CD1c-positive myeloid dendritic cell (primary cell): ENCODE measurements around the gene C5orf47.

Source experiments
- DNase-seq: peaks from one replicate; pipeline ENCODE4 v3.0.0-alpha.2; 2016; ENCODE audit errors: extremely low spot score

The C5orf47 gene

GRCh38 chr5:173988554-173989431 is at the start of gene C5orf47:
Gene C5orf47, plus strand, starts transcription at chr5:173989170. Its CDS starts 94 bp downstream, at chr5:173989264.
- DNase-seq, result no peak

GRCh38 chr5:173940269-173940668 is 48.7 kb upstream of the C5orf47 start:
- peak; percentile 62 for DNase-seq

- no peak for DNase-seq
Observed at GRCh38 chr5:173941102-173941501, 47.9 kb upstream of the C5orf47 start.

GRCh38 chr5:173941758-173942401 is 47.1 kb upstream of the C5orf47 start:
- DNase-seq, result no peak

GRCh38 chr5:173944511-173944910 is 44.5 kb upstream of the C5orf47 start:
- DNase-seq, result no peak

- no peak for DNase-seq
Observed at GRCh38 chr5:173945160-173945559, 43.8 kb upstream of the C5orf47 start.

GRCh38 chr5:173946323-173946722 is 42.6 kb upstream of the C5orf47 start:
- no peak for DNase-seq

GRCh38 chr5:173950829-173951228 is 38.1 kb upstream of the C5orf47 start:
- no peak for DNase-seq

- DNase-seq, result no peak
Observed at GRCh38 chr5:173953528-173954090, 35.4 kb upstream of the C5orf47 start.

- peak; percentile 36 for DNase-seq
Observed at GRCh38 chr5:173954671-173955521, 34.1 kb upstream of the C5orf47 start.

- no peak for DNase-seq
Observed at GRCh38 chr5:173960986-173961385, 28.0 kb upstream of the C5orf47 start.

- DNase-seq, result no peak
Observed at GRCh38 chr5:173961418-173961817, 27.6 kb upstream of the C5orf47 start.

- DNase-seq, result no peak
Observed at GRCh38 chr5:173962436-173962972, 26.5 kb upstream of the C5orf47 start.

- DNase-seq, result no peak
Observed at GRCh38 chr5:173963182-173963838, 25.7 kb upstream of the C5orf47 start.

GRCh38 chr5:173963867-173964441 is 25.0 kb upstream of the C5orf47 start:
- DNase-seq, result no peak

GRCh38 chr5:173964506-173964905 is 24.5 kb upstream of the C5orf47 start:
- DNase-seq, result no peak

- no peak for DNase-seq
Observed at GRCh38 chr5:173967241-173967640, 21.7 kb upstream of the C5orf47 start.

GRCh38 chr5:173968154-173968797 is 20.7 kb upstream of the C5orf47 start:
- DNase-seq, result peak; percentile 11

- DNase-seq, result no peak
Observed at GRCh38 chr5:173969167-173970049, 19.6 kb upstream of the C5orf47 start.
